ENCODE data around the gene HIP1. TPM values are rescaled to one million over a fixed set of nuclear protein-coding genes. Genes with fewer than 3 reads are reported as not detected.

The HIP1 gene
- total and polyA plus RNA-seq, 2 of the 13 experiments (the other 11 are each of a cell fraction or from before 2014, with no cell fraction given) = 4.5 to 6.2 TPM

- TF ChIP-seq SETDB1 (CRISPR knock-in tag; IDR thresholded peaks at IDR 0.05; ENCODE audit: borderline replicate concordance) = no peak
- TF ChIP-seq ZNF687 (CRISPR knock-in tag; IDR thresholded peaks at IDR 0.05) = peak; percentile 16; the same call in 1 of the 2 replicates
- TF ChIP-seq ZBTB34 (CRISPR knock-in tag; IDR thresholded peaks at IDR 0.05) = no peak
- TF ChIP-seq CBX5 (CRISPR knock-in tag; IDR thresholded peaks at IDR 0.05; ENCODE audit: borderline replicate concordance) = no peak
- peak; percentile 11; the same call in 1 of the 2 replicates for TF ChIP-seq CEBPB (IDR thresholded peaks at IDR 0.05; ENCODE audit: borderline replicate concordance, low read depth, low read length)
- peak; percentile 29; the same call in 1 of the 2 replicates for TF ChIP-seq PITX1 (CRISPR knock-in tag; IDR thresholded peaks at IDR 0.05)
- no peak for TF ChIP-seq SRF (IDR thresholded peaks at IDR 0.05; ENCODE audit: low read depth, low read length)
- TF ChIP-seq GATAD2A (CRISPR knock-in tag; IDR thresholded peaks at IDR 0.05) = peak; percentile 24; the same call in 1 of the 2 replicates
- 0 out of 2 replicates have a peak, but pooled peaks have one; percentile 66 for TF ChIP-seq ZNF263 (CRISPR knock-in tag; IDR thresholded peaks at IDR 0.05)
- no peak for TF ChIP-seq SOX6 (IDR thresholded peaks at IDR 0.05)
- 0 out of 2 replicates have a peak, but pooled peaks have one; percentile 19 for TF ChIP-seq SOX6 (CRISPR knock-in tag; IDR thresholded peaks at IDR 0.05)
- 0 out of 2 replicates have a peak, but pooled peaks have one; percentile 8 for TF ChIP-seq RARA (CRISPR knock-in tag; IDR thresholded peaks at IDR 0.05)
- no peak for TF ChIP-seq SNAPC4 (CRISPR knock-in tag; IDR thresholded peaks at IDR 0.05)
- TF ChIP-seq NPAS2 (CRISPR knock-in tag; IDR thresholded peaks at IDR 0.05; ENCODE audit: borderline replicate concordance) = no peak
- peak; percentile 17; the same call in 1 of the 2 replicates for TF ChIP-seq GABPB1 (CRISPR knock-in tag; IDR thresholded peaks at IDR 0.05)
- no peak for TF ChIP-seq ZNF672 (CRISPR knock-in tag; IDR thresholded peaks at IDR 0.05)
- no peak for TF ChIP-seq ARID3A (IDR thresholded peaks at IDR 0.05; ENCODE audit: low read depth, low read length)
Measured at GRCh38 chr7:75740846-75741497, 2.2 kb upstream of the HIP1 start (continued).

Data from HepG2 (cell line).